SKM-1 treated with dmso at 0.1 percent for 144 hours (cell line): ENCODE results near the gene ERBB4.

ENCODE experiments used
- DNase-seq: peaks from one replicate; lab custom pipeline; 2025; ENCODE audit not compliant: unreplicated experiment; lab: John Stamatoyannopoulos, UW

ERBB4 gene

GRCh38 chr2:211437396-211437795, 1101.2 kb downstream of the ERBB4 start:
- no peak for DNase-seq

- no peak for DNase-seq
These were observed 1102.4 kb downstream of the ERBB4 start for GRCh38 chr2:211436182-211436581.

- DNase-seq, result no peak
These were observed 1103.3 kb downstream of the ERBB4 start for GRCh38 chr2:211435331-211435730.

GRCh38 chr2:211434773-211435172, 1103.8 kb downstream of the ERBB4 start:
- DNase-seq, result no peak

GRCh38 chr2:211429256-211429920, 1109.2 kb downstream of the ERBB4 start:
- DNase-seq, result no peak

GRCh38 chr2:211426240-211426639, 1112.4 kb downstream of the ERBB4 start:
- no peak for DNase-seq

- no peak for DNase-seq
These were observed 1115.6 kb downstream of the ERBB4 start for GRCh38 chr2:211423018-211423417.

GRCh38 chr2:211417544-211417943, 1121.1 kb downstream of the ERBB4 start:
- DNase-seq, result no peak

- no peak for DNase-seq
These were observed 1122.2 kb downstream of the ERBB4 start for GRCh38 chr2:211416373-211416772.

- DNase-seq, result no peak
These were observed 1124.9 kb downstream of the ERBB4 start for GRCh38 chr2:211413746-211414145.

GRCh38 chr2:211408483-211408891, 1130.1 kb downstream of the ERBB4 start:
- DNase-seq, result no peak

- no peak for DNase-seq
These were observed 1131.5 kb downstream of the ERBB4 start for GRCh38 chr2:211407076-211407475.

- no peak for DNase-seq
These were observed 1133.6 kb downstream of the ERBB4 start for GRCh38 chr2:211405036-211405435.

GRCh38 chr2:211404098-211404497, 1134.5 kb downstream of the ERBB4 start:
- DNase-seq, result no peak

- DNase-seq, result no peak
These were observed 1137.3 kb downstream of the ERBB4 start for GRCh38 chr2:211401328-211401727.

- DNase-seq, result no peak
These were observed 1140.8 kb downstream of the ERBB4 start for GRCh38 chr2:211397764-211398163.

GRCh38 chr2:211396815-211397214, 1141.8 kb downstream of the ERBB4 start:
- no peak for DNase-seq

GRCh38 chr2:211391189-211391567, 1147.4 kb downstream of the ERBB4 start:
- DNase-seq, result no peak

GRCh38 chr2:211390536-211391188, 1147.9 kb downstream of the ERBB4 start:
- DNase-seq, result no peak

GRCh38 chr2:211387734-211388133, 1150.9 kb downstream of the ERBB4 start:
- DNase-seq, result no peak

- DNase-seq, result no peak
These were observed 1158.6 kb downstream of the ERBB4 start for GRCh38 chr2:211380041-211380440.

- no peak for DNase-seq
These were observed 1162.2 kb downstream of the ERBB4 start for GRCh38 chr2:211376410-211376809.

GRCh38 chr2:211373203-211373602, 1165.4 kb downstream of the ERBB4 start:
- DNase-seq, result no peak
